Measurements from ENCODE around the gene P2RX3.

DNA sequence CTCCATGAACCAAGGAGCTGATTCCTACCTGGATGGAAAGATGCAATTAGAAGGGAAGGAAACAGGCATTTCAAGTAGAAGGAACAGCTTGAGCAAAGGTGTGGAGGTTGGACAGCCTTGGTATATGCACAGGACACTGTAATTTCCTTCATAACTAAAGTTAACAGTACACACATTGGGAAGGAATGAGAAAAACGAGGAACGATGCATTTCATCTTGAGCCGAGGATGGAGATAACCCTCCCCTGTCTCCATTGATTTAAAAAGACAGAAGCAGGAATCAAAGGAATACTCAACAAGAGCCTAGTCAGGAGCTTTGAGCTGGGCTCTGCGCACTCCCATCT lies 54.6 kb downstream of the P2RX3 start:
- no peak for TF ChIP-seq POLR2AphosphoS5 (IDR thresholded peaks at IDR 0.05)
- TF ChIP-seq, protein P1, sequence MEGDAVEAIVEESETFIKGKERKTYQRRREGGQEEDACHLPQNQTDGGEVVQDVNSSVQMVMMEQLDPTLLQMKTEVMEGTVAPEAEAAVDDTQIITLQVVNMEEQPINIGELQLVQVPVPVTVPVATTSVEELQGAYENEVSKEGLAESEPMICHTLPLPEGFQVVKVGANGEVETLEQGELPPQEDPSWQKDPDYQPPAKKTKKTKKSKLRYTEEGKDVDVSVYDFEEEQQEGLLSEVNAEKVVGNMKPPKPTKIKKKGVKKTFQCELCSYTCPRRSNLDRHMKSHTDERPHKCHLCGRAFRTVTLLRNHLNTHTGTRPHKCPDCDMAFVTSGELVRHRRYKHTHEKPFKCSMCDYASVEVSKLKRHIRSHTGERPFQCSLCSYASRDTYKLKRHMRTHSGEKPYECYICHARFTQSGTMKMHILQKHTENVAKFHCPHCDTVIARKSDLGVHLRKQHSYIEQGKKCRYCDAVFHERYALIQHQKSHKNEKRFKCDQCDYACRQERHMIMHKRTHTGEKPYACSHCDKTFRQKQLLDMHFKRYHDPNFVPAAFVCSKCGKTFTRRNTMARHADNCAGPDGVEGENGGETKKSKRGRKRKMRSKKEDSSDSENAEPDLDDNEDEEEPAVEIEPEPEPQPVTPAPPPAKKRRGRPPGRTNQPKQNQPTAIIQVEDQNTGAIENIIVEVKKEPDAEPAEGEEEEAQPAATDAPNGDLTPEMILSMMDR (IDR thresholded peaks at IDR 0.05) = no peak
- TF ChIP-seq POLR2A (IDR thresholded peaks at IDR 0.05) = no peak
- TF ChIP-seq EP300 (IDR thresholded peaks at IDR 0.05; ENCODE audit: low read depth) = no peak

Data from transverse colon (tissue), 4 donors.